VCaP (cell line): ENCODE results near the gene ST8SIA1.

Experiments
- H3K27ac ChIP-seq: fragments of 450-650 bp; 2 replicates; pipeline ENCODE4 v1.5.1; 2017
- TF ChIP-seq, protein P1 (sequence below): fragments of 450-650 bp; conservative IDR thresholded peaks from 2 replicates; pipeline ENCODE4 v1.5.1; 2017; ENCODE audit warnings: mild to moderate bottlenecking, moderate library complexity

The ST8SIA1 gene

DNA sequence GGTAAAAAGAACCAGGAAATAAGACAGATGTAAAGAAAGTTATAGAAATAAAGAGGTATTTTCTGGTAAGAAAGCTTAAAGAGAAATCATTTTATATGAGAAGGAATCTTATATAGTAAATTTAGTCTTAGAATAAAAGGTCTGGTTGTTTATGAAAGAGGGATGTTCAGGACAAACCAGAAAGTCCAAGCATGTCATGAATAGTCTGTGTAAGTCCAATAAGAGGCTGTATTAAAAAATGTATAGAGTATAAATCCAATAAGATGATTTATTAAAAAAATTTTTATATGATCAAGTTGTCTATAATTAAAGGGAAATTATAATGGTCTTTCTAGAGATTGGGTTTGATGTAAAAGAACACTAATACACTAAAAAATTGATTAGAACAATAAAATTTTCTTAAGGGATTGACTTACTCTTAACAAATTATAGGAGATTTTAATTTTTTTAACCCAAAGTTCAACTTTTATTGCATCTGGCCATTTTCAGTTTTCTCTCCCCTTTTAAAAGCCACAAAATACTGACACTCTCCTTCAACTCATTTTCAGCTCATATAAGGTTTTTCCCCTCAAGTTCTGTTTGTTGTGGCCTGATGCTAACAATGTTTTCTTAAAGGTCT is 35.1 kb downstream of the ST8SIA1 start:
- TF ChIP-seq, protein P1, sequence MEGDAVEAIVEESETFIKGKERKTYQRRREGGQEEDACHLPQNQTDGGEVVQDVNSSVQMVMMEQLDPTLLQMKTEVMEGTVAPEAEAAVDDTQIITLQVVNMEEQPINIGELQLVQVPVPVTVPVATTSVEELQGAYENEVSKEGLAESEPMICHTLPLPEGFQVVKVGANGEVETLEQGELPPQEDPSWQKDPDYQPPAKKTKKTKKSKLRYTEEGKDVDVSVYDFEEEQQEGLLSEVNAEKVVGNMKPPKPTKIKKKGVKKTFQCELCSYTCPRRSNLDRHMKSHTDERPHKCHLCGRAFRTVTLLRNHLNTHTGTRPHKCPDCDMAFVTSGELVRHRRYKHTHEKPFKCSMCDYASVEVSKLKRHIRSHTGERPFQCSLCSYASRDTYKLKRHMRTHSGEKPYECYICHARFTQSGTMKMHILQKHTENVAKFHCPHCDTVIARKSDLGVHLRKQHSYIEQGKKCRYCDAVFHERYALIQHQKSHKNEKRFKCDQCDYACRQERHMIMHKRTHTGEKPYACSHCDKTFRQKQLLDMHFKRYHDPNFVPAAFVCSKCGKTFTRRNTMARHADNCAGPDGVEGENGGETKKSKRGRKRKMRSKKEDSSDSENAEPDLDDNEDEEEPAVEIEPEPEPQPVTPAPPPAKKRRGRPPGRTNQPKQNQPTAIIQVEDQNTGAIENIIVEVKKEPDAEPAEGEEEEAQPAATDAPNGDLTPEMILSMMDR: no peak
- H3K27ac ChIP-seq: no peak overlapping the region

DNA sequence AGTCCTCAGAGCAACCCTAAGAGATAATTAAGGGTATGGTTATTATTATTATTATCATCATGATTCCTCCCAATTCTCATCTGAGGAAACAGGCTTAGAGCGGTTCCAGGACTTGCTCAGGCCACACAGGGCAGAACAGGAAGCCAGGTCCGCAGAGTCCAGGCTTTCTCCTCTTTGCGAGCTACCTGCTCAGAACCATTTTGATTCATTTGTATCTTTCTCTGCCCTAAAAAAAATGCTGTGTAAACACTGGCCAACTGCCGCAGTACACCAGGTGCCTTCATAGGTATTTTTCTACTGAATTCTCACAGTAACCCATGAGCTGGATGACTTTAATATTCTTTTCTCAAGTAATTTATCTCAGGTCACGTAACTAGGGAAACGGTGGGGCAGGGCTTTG is 45.3 kb downstream of the ST8SIA1 start:
- TF ChIP-seq, protein P1: no peak
- no peak overlapping the region for H3K27ac ChIP-seq

DNA sequence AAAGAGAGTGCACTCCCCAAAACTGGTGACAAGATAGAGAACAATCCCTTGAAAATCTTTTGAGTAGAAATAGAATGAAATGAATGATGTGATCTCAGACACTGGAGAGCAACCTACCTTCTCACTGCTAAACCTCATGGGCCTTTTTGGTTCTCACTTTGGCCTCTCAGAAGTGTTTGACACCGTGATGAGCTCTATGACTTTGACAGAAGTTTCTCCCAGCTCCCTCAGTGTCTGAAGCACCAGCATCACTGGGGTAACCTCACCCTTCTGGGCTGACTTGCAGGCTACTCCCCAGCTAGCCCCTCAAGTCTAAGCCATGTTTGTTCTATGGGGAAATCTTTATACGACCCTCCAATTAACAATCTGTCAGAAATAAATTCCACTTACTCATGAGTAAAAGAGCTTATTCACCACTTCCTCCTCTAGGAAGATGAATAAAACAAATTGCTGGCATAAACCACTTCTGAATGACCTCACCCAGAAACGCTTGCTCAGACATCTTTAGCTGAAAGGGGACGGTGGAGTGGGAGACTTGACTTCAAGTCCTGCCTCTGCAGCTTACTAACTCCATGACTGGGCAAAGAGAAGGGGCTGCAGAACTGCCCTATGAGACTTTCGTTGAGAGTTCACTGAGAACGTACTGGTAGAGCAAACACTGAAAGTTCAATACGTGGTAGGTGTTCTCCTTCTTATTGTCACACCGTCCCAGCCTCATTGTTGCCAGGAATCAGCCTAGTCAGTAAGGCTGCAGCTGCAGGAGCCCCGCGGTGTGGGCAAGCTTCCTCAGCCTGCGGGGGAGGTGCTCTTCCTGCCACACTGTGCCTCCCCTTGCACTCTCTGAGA is 46.5 kb downstream of the ST8SIA1 start:
- TF ChIP-seq, protein P1: no peak

DNA sequence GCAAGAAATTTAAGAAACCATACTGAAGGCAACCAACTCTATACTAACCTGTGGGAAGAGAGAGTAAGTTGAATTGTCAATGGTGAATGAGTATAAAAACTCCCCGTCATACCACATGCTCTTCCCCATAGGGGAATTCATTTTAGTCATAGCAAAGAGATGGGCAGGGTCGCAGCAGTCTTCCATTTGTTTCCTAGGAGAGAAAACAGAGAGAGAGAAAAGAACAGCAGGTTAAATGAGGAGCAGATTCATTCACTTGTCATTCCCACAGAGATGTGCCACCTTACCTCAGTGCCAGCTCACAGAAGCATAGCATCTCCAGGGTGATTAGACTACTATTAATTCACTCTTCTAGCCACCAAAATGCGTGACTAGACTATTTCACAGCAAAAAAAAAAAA is 47.4 kb downstream of the ST8SIA1 start:
- H3K27ac ChIP-seq: no peak overlapping the region
- TF ChIP-seq, protein P1: no peak

More for the DNA sequence above, 46.5 kb downstream of the ST8SIA1 start:
- H3K27ac ChIP-seq: no peak overlapping the region

DNA sequence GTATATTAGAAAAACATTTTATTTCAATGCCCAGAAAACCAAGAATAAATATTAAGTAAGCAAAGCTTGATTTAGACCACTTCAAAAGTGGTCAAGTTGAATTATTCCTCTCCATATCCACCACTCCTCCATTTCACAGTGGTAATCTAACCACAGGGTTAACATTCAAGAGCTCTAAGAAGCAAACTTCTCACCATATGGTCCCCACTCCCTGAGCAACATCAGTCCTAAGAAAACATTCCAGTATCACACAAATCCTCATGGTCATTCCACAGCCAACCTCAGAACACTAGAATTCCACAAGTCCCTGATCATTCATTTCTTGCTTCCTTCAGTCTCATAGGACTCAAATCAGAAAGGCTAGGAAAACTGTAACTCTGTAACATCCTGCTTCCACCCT is 47.9 kb downstream of the ST8SIA1 start:
- no peak overlapping the region for H3K27ac ChIP-seq
- TF ChIP-seq, protein P1: no peak

DNA sequence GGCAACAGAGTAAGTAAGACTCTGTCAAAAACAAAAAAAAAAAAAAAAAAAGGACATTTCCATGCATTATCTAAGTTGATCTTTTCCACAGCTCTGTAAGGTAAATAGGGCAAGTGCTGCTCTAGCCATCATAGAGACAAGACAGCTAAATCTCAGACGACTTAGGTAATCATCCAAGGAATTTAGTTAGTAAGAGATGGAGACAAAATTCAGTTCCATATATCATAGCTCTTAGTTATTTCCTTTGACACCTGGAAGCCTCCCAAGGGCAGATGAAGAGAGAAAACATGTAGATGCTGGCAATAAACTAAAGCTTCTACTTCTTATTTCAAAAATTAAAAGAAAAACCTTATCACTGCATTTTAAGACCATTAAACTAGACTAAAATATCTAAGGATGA is 48.7 kb downstream of the ST8SIA1 start:
- no peak overlapping the region for H3K27ac ChIP-seq
- TF ChIP-seq, protein P1: no peak

DNA sequence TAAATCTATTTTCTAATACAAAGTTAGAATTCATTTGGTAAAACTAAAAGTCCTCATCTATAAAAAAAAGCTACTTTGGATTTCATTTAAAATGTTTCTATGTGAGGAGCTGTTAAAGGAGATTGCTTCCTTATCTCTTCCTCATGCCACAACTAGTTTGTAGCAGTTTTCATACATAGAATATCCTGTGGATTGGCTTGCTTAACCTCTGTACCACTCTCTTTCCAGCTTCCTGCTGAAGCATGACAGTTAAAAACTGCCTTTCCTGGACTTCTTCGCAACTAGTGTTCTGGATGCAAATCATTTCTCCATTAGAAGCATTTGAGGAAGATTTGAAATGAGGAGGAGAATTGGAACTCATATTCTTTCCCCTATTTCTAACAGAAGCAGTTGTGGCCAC is 49.6 kb downstream of the ST8SIA1 start:
- TF ChIP-seq, protein P1: no peak
- no peak overlapping the region for H3K27ac ChIP-seq
